GM18909 (cell line): ENCODE data around the gene NCF4.

Experiments
- ATAC-seq: cut with Tn5 transposase; IDR thresholded peaks from one replicate; pipeline ENCODE4 v1.9.1; 2021; ENCODE audit warnings: mild to moderate bottlenecking; ENCODE audit not compliant: unreplicated experiment, poor library complexity

The NCF4 gene

GRCh38 chr22:36835903-36836302, 24.9 kb upstream of the NCF4 start:
- no peak for ATAC-seq

- ATAC-seq = no peak
Observed at GRCh38 chr22:36838119-36839030, 22.4 kb upstream of the NCF4 start.

GRCh38 chr22:36839356-36840073, 21.3 kb upstream of the NCF4 start:
- ATAC-seq = no peak

GRCh38 chr22:36840106-36840505, 20.7 kb upstream of the NCF4 start:
- no peak for ATAC-seq

GRCh38 chr22:36846271-36846670, 14.5 kb upstream of the NCF4 start:
- no peak for ATAC-seq

GRCh38 chr22:36846949-36847348, 13.9 kb upstream of the NCF4 start:
- ATAC-seq = no peak

GRCh38 chr22:36850056-36850455, 10.8 kb upstream of the NCF4 start:
- no peak for ATAC-seq

- ATAC-seq = no peak
Observed at GRCh38 chr22:36850682-36851081, 10.1 kb upstream of the NCF4 start.

- ATAC-seq = no peak
Observed at GRCh38 chr22:36852056-36852973, 8.5 kb upstream of the NCF4 start.

GRCh38 chr22:36853407-36854099, 7.3 kb upstream of the NCF4 start:
- no peak for ATAC-seq

- no peak for ATAC-seq
Observed at GRCh38 chr22:36855478-36855877, 5.3 kb upstream of the NCF4 start.

GRCh38 chr22:36856121-36856791, 4.5 kb upstream of the NCF4 start:
- peak; percentile 44 for ATAC-seq

- ATAC-seq = no peak
Observed at GRCh38 chr22:36856792-36857135, 4.0 kb upstream of the NCF4 start.

GRCh38 chr22:36858156-36858555, 2.6 kb upstream of the NCF4 start:
- ATAC-seq = no peak

- ATAC-seq = no peak
Observed at GRCh38 chr22:36858966-36859365, 1.8 kb upstream of the NCF4 start.

- ATAC-seq = no peak
Observed at GRCh38 chr22:36860017-36860416, 789 bp upstream of the NCF4 start.

GRCh38 chr22:36860438-36860820, 377 bp upstream of the NCF4 start:
- no peak for ATAC-seq

- ATAC-seq = no peak
Observed at GRCh38 chr22:36862251-36863242, 1.7 kb downstream of the NCF4 start.
